SW 1271 (cell line): ENCODE data around the gene BCR.
"Not testable (repeated sequence)": the region's sequence is repeated elsewhere in the genome, so short reads cannot be mapped to it uniquely, and the experiment has no call there.

ENCODE experiments used
- DNase-seq, 2 experiments: peaks; one replicate each; lab custom pipeline; 2025; lab: John Stamatoyannopoulos, UW

The BCR gene

DNA sequence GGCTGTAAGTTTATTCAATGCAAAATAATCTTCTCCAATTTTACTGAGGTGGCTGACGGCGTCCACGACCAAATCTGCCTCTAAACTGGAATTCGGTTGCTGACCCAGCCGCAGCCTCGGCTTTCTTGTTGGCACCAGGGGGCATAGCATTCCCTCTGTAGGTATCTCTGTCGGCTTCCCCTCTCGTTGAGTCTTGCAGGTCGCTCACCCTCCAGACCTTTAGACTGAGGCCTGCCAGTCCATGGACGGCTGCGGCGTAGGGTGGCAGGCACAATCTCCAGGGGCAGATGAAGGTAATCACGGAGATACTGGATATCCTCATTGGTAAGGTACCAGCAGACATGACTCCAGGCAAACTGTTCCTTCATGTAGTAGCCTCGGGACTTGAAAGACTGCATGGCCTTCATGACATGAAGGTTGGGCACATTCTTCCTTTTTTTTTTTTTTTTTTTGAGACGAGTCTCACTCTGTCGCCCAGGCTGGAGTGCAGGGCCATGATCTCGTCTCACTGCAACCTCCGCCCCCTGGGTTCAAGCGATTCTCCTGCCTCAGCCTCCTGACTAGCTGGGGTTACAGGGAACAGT is 142.3 kb downstream of the BCR start:
- not testable (repeated sequence) for DNase-seq

DNA sequence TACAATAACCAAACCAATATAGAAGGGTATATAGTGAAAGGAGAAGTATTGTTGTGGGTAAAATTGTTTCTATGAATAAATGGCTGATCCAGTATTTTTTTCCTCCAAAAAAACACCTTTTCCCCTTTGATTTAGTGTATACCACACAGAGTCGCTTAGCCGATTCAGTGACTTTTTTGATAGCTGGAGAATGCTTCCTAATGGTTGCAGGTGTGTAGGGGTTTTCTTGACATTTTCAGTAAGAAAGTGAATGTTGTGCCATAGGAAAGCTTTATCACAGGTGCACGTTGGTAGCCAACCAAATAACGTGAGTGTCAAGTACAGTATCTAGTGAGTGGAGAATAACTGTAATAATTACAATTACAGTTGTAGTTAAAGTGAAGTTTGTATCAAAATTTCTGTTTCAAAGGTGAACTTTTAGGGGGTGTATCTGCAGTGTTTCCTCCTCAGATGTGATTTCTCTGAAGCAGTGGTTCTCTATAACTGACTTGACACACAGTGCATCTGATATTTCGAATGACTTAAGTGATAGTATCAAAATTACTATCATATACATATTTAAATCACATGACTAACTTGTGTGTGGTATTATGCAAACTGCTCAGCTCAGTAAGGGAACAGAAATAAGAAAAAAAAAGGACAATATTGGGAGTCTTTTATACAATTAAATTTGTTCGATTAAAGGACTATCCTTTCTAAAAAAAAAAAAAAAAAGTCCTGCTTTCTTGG is 143.8 kb downstream of the BCR start:
- DNase-seq = not testable (repeated sequence)

DNA sequence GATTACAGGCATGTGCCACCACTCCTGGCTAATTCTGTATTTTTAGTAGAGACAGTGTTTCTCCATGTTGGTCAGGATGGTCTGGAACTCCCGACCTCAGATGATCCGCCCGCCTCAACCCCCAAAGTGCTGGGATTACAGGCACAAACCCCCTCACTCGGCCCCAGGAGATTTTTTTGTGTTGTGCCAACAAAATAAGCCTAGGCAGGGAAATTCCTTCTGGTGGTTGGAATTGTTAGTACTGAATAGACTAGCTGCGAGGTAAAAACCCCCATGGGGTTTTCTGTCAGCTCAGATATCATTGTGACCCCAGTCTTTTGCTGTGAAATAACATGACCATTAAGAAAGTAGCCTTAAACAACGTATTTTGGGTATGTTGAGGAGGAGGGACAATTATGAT is 144.9 kb downstream of the BCR start:
- no peak for DNase-seq

DNA sequence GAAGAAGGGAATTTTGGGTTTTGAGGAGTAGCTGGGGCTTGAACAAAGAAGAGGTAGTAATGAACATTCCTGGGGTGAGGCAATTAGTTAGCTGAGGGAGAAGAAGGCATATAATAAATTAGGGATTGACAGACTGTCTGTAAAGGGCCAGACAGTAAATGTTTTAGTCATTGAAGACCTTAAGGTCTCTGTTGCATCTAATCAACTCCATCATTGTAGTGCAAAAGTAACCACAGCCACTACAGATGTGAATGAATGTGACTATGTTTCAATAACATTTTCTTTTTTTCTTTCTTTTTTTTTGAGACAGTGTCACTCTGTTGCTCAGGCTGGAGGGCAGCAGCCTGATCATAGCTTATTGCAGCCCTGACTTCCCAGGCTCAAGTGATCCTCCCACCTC is 153.5 kb downstream of the BCR start:
- not testable (repeated sequence) for DNase-seq

DNA sequence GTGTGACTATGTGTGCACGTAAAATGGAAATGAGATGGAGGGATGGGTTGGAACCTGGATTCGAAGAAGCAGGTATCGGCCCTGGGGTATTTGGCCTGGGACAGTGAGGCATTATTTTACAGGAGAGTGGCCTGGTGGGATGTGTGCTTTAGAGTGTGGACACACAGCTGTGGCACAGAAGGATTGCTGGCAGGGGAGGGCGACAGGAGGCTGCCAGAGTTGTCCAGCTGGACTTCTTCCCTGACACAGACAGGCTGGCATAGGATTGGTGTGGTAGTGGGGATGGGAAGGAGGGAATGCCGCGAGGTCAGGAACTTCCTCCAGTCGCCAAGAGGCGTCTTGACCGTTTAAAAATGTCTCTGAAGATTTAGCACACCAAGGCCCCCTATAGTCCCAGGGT is 157.4 kb downstream of the BCR start:
- DNase-seq = not testable (repeated sequence)

DNA sequence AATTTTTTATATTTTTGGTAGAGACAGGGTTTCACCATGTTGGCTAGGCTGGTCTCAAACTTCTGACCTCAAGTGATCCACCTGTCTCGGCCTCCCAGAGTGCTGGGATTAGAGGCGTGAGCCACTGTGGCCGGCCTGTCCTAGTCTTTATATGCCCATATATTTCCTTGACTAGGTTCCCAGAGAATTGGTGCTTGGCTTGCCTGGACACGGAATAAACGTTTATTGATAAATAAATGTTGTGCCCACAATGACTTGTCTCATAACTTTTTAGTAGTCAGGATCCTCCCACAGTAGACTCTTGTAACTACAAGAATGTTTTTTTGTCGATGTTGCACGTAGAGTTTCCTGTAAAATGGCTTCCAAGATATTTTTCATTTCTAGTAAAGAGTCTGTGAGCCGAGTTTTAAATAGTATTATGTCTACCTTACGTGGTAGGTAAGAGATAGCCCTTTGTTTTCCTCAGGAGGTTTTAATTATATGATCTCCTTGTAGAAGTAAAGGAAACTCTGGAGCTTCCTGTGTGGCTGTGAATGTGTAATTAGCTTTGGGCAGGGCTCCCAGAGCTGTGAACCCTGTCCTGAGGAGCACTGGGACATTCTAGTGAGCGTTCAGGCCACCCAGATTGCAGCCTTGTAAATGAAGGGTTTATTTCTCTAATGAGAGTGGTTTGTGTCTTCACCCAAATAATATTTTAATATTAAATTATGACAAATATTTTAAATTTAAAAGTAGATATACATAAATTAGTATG is 161.8 kb downstream of the BCR start:
- DNase-seq = not testable (repeated sequence)

DNA sequence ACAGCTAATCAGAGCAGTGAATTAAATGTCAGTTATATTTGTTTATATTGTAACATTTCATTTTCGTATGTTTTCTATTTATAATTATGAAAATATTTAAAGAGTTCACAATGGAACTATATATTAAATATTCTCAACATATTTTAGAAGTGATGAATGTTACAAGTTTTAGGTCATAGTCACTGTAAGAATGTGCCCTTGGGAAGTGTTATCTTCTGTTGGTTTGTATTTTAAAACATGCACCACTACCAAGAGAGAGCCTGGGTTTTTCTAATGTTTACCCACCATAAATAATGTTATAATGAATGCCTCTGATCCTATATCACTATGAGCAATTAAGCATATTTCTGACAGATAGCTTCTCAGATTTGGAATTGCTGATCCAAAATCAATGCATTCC is 171.0 kb downstream of the BCR start:
- DNase-seq = no peak

DNA sequence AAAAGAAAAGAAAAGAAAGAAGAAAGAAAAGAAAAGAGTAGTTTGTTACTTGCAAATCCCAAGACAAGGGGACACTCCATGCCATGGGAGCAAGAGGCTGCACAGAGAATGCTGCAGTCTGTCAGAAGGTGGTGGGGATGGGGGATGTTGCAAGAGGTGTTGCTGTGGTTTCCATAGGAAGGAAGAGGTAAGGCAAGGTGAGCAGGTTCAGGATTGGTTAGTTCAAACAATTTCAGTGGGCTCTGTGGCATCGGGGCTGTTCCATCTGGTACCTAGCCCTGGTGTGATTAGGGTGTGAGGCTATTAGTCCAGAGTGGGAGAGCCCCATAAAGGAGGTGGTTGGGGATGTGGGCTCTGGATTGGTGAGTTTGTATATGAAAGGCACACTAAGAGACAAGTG is 172.7 kb downstream of the BCR start:
- no peak for DNase-seq

DNA sequence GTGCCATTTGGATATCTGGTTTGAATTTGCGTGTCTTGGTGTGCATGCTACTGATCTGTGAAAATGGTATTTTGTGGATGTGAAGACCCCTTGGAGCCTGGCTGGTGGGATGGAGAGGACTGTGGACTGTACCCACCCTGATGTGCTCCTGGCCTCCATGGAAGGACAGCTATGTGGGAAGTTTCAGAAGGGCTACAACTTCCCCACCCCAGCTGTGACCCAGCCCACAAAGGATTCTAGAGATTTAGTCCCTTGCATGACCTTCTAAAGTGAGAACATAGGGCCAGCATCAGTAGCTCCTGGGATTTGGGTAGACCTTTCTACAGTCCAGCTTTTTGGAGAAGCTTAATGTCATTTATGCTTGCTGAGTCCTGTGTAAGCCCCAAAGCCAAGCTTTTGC is 173.4 kb downstream of the BCR start:
- DNase-seq = no peak

DNA sequence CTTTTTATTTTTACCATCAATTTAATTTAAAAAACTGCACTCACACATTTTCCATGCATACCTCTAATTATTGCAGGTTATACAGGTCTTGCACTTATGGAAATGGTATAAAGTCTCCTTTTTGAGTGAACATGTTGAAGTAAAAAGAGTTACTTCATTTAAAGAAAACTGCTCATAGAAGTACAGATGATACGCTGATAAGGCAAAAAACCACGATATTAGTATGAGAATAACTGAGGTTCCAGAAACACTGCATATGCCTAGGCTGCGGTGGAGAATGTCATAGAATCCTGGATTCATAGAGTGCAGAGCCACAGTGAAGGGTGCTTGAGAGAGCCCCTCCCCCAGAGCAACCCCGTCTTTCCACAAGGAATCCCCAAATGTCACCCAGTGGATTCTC is 175.8 kb downstream of the BCR start:
- DNase-seq = no peak

DNA sequence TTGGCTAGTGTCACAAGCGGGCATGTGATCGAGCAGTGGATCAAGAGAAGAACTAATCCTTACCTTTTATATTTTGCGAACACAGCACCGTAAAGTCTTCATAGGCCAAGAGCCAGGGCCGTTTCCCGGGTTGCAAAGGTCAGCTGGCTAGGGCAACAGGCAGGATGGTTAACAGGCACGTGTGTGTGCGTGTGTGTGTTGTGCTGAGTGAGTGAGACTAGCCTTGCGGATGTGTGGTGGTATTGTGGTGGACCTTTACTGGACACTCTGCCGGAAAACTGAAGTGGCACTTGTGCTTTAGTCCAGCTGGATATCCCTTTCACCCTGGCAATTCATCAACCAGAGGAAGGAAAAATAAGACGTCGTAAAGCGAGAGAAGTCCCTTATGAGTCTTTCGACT is 176.7 kb downstream of the BCR start:
- no peak for DNase-seq

DNA sequence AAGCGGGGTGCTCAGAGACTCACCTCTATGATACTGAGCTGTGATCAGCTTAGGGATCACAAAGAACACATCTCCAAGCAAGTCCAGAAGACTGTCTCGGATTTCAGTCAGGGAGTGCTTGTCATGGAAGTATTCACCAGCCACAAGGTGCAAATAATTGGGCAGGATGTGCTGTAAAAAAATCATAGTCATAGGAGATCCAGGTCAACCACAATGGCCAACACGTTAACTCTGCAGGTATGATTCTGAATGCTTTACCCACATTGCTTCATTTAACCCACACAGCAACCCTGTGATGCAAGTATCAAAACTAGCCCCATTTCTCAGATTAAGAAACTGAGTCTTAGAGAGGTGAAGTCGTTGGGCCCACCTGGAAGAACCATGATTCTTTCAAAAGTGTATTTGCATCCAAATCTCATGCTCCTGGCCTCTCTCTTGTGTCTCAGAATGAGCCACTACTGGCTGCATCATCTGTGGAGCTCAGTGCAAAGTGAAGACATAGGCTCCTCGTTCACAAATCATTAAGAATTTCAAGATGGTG is 179.3 kb downstream of the BCR start:
- DNase-seq = no peak

DNA sequence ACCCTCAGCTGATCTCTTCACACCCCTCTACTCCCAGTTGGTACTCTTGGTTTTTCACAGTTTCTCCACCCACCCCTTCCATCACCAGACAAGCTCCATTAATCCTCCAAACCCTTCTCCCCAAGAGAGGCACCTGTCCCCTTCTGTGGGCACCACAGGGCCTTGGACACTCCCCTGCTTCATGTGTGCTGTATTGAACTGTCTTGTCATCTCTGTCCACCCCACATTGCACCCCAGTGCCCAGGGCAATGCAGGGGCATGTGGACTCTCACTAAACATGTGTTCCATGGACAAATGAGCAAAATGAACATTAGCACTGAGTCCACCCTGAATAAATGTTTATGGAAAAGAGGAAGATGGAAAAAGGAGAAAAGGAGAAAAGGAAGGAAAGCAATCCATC is 181.4 kb downstream of the BCR start:
- DNase-seq = no peak

DNA sequence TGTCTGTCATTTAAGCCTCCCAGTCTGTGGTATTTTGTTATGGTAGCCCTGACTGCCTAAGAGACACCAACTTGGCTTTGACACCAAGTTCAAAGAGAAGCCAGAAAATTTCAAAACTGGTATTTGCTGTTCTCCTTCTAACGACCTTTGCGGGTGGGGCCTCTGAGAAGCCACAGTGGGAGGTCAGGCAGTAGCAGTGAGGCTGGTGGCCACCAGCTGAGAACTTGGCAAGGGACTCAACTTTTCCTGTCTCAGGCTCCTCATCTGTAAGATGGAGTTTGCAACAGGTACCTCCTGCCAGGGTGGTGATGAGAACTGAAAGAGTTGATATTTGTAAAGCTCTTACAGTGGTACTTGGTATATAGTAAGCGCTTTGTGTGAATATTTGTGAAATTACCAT is 183.4 kb downstream of the BCR start:
- DNase-seq = no peak

DNA sequence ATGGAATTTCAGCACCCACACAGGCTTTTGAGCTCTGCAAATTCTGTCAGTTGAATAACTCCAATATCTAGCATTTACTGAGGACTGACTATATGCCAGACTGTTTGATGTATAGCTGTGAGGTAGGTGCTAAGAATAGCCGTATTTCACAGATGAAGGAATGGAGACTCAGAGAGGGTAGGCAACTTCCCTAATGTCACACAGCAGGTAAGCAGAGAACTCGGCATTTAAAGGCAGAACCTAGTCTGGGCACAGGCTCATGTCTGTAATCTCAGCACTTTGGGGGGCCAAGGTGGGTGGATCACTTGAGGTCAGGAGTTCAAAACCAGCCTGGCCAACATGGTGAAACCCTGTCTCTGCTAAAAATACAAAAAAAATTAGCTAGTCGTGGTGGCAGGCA is 184.1 kb downstream of the BCR start:
- no peak for DNase-seq

DNA sequence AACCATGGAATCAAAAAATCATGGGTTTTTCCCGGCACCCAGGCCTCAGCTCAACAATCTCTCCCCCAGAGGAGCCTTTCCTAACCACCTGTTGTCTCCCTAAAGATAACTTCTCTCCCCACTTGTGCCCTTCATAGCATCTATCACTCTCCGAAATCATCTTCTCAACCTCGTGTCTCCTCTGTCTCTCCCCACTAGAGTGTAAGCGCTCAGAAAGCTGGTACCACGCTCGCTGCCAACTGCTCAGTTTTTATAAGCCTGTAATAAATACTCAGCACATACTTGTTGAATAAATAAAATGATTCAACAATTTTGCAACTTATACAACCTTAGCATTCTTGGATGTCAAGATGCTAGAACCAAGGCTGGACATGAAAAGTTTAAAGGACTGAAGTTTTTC is 185.2 kb downstream of the BCR start:
- no peak for DNase-seq

DNA sequence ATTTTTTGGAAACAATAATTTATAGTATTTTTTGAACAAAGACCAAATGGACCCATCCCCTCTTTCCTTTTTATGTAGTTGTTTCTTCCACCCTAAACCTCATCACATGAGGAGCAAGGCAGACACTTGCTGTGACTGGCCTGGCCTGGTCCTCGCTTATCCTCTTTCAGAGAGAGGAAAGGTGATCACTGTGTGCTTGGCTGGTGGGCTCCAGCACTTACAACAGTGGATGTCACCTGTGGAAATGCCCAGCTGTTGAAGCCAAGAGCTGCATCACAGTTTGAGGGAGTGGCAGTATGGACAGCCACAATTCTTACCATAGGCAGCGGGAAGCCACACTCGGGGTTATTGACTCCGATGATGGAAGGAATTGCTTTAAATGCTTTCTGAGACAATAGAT is 185.7 kb downstream of the BCR start:
- no peak for DNase-seq

DNA sequence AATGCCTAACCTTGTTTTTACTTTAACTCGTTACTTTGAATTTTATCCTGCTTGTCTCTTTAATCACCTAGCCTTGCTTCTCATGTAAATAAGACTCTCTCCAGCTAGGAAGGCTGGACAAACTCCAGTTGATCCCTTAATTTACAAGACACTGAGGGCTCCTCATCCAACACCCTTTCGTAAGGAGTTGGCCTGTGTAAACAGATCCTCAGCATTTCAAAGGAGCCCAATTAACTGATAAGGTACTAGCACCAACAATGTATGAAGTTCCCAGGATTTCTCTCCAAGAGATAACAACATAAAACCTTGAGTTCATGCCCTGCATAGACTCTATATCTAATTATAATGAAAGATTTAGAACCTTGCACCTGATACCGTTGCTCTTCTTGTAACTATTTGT is 186.9 kb downstream of the BCR start:
- not testable (repeated sequence) for DNase-seq
